ENCODE data around the gene CD52. TPM values are rescaled to one million over a fixed set of nuclear protein-coding genes. Genes with fewer than 3 reads are reported as not detected.
A peak's percentile ranks its signal among the peaks of the same experiment; 100 is the strongest.

The CD52 gene
- total RNA-seq, 2 donors from 2014 or later: 2.7 TPM; not detected in 1

GRCh38 chr1:26285366-26286063 is 32.2 kb upstream of the CD52 start:
- no peak overlapping the region for H3K4me3 ChIP-seq

GRCh38 chr1:26286064-26286416 is 31.7 kb upstream of the CD52 start:
- H3K4me3 ChIP-seq: no peak overlapping the region
- H3K27ac ChIP-seq: no peak overlapping the region
- no peak for TF ChIP-seq CTCF (IDR thresholded peaks at IDR 0.05)
- ATAC-seq (ENCODE audit: insufficient number of reproducible peaks, low FRiP score, low read depth): no peak
- no peaks in the 10 kb centered on the region for H3K36me3 ChIP-seq
- no peaks in the 10 kb centered on the region for H3K9me3 ChIP-seq
- H3K27me3 ChIP-seq (replicated peaks; ENCODE audit: insufficient read depth): no peaks in the 10 kb centered on the region
- no peak for DNase-seq (ENCODE audit: low spot score)
- peaks cover 35 to 40% of the 10 kb centered on the region in 2 donors for H3K4me1 ChIP-seq (ENCODE audit: control insufficient read depth in 1 of 2, low read depth in 2 of 2)

More at GRCh38 chr1:26285366-26286063, 32.2 kb upstream of the CD52 start:
- Histone ChIP-seq H3K27me3 (replicated peaks; ENCODE audit: insufficient read depth) (no peaks in the 10 kb centered on the region), H3K27ac (peak overlapping the region; percentile 62 to 74), H3K9me3 (no peaks in the 10 kb centered on the region), H3K4me1 (ENCODE audit: control insufficient read depth in 1 of 2, low read depth in 2 of 2) (peaks cover 40 to 46% of the 10 kb centered on the region in 2 donors), H3K36me3 (no peaks in the 10 kb centered on the region)
- ATAC-seq (ENCODE audit: insufficient number of reproducible peaks, low FRiP score, low read depth) (no peak), DNase-seq (ENCODE audit: low spot score) (no peak)
- TF ChIP-seq CTCF (IDR thresholded peaks at IDR 0.05): no peak

- Histone ChIP-seq H3K4me3 (no peak overlapping the region), H3K4me1 (ENCODE audit: control insufficient read depth in 1 of 2, low read depth in 2 of 2) (peaks cover 25 to 29% of the 10 kb centered on the region in 2 donors), H3K36me3 (no peaks in the 10 kb centered on the region), H3K27me3 (replicated peaks; ENCODE audit: insufficient read depth) (no peaks in the 10 kb centered on the region), H3K9me3 (no peaks in the 10 kb centered on the region), H3K27ac (peak overlapping the region in 1 of 2 donors; percentile 17)
- DNase-seq (ENCODE audit: low spot score) (no peak), ATAC-seq (ENCODE audit: insufficient number of reproducible peaks, low FRiP score, low read depth) (no peak)
- TF ChIP-seq CTCF (IDR thresholded peaks at IDR 0.05): no peak
These were observed 30.6 kb upstream of the CD52 start for GRCh38 chr1:26287033-26287711.

GRCh38 chr1:26287811-26288210 is 29.9 kb upstream of the CD52 start:
- H3K27me3 ChIP-seq (replicated peaks; ENCODE audit: insufficient read depth): no peaks in the 10 kb centered on the region
- H3K4me3 ChIP-seq: no peak overlapping the region
- H3K36me3 ChIP-seq: no peaks in the 10 kb centered on the region
- H3K9me3 ChIP-seq: no peaks in the 10 kb centered on the region
- no peak for TF ChIP-seq CTCF (IDR thresholded peaks at IDR 0.05)
- DNase-seq (ENCODE audit: low spot score): no peak
- H3K4me1 ChIP-seq (ENCODE audit: control insufficient read depth in 1 of 2, low read depth in 2 of 2): peaks cover 23 to 25% of the 10 kb centered on the region in 2 donors
- no peak overlapping the region for H3K27ac ChIP-seq
- ATAC-seq (ENCODE audit: insufficient number of reproducible peaks, low FRiP score, low read depth): no peak

GRCh38 chr1:26288311-26288941 is 29.3 kb upstream of the CD52 start:
- peaks cover 23 to 25% of the 10 kb centered on the region in 2 donors for H3K4me1 ChIP-seq (ENCODE audit: control insufficient read depth in 1 of 2, low read depth in 2 of 2)
- no peak for TF ChIP-seq CTCF (IDR thresholded peaks at IDR 0.05)

More at GRCh38 chr1:26288311-26288941, 29.3 kb upstream of the CD52 start:
- ATAC-seq (ENCODE audit: insufficient number of reproducible peaks, low FRiP score, low read depth): no peak
- Histone ChIP-seq H3K4me3 (no peak overlapping the region), H3K27me3 (replicated peaks; ENCODE audit: insufficient read depth) (no peaks in the 10 kb centered on the region), H3K27ac (no peak overlapping the region), H3K36me3 (no peaks in the 10 kb centered on the region), H3K9me3 (no peaks in the 10 kb centered on the region)
- no peak for DNase-seq (ENCODE audit: low spot score)

Data from thoracic aorta (tissue), 2 donors.